ENCODE data around the gene SCD5.

DNA sequence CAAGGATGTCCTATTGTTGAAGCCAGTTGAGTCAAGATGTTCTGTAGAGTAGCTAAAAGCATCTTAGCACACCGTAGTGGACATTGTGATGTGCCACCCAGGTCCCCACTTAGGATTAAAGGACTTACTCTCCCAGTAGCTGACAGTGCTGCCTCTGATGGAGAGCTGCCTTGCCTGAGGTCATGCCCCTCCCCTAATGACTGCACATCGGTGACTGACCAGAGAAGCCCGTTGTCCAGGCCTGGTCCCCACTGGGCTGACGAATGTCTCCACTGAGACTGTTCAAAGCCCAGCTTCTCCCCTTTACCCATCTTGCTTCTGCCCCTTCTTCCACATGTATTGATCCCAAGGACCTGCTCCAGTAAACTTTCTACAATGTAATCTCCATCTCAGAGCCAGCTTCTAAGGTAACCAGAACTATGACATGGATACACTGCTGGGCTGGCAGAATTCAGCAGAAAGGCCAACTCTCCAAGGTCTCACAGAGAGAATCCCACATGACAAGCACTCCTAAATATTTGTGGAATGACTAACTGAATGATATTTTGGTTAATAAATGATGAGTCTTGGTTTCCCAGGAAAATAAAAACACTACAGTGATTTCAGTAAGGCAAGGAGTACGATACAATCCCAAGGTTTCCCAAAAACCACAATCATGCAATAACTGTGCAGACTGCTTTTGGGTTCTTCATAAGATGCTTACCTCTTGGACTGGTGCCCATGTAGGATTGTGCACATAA, 154.4 kb downstream of the SCD5 start:
- TF ChIP-seq, protein P1, sequence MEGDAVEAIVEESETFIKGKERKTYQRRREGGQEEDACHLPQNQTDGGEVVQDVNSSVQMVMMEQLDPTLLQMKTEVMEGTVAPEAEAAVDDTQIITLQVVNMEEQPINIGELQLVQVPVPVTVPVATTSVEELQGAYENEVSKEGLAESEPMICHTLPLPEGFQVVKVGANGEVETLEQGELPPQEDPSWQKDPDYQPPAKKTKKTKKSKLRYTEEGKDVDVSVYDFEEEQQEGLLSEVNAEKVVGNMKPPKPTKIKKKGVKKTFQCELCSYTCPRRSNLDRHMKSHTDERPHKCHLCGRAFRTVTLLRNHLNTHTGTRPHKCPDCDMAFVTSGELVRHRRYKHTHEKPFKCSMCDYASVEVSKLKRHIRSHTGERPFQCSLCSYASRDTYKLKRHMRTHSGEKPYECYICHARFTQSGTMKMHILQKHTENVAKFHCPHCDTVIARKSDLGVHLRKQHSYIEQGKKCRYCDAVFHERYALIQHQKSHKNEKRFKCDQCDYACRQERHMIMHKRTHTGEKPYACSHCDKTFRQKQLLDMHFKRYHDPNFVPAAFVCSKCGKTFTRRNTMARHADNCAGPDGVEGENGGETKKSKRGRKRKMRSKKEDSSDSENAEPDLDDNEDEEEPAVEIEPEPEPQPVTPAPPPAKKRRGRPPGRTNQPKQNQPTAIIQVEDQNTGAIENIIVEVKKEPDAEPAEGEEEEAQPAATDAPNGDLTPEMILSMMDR (IDR thresholded peaks at IDR 0.05; ENCODE audit: control extremely low read depth in 1 of 3, insufficient read depth in 1 of 3, low read depth in 1 of 3, low read length in 3 of 3) = no peak
- TF ChIP-seq CREB1 (IDR thresholded peaks at IDR 0.05) = no peak
- TF ChIP-seq ZNF274 (IDR thresholded peaks at IDR 0.05; ENCODE audit: borderline replicate concordance, extremely low read depth, low read length) = no peak
- no peak for TF ChIP-seq TBP (IDR thresholded peaks at IDR 0.05; ENCODE audit: low read depth, low read length)
- TF ChIP-seq YY1 (IDR thresholded peaks at IDR 0.05; ENCODE audit: low read depth, low read length) = no peak
- TF ChIP-seq ATF2 (IDR thresholded peaks at IDR 0.05; ENCODE audit: low read length) = no peak
- no peak for TF ChIP-seq SP1 (IDR thresholded peaks at IDR 0.05; ENCODE audit: low read depth, low read length)
